Stimulated activated CD8-positive, alpha-beta memory T cell treated with anti-CD3 and anti-CD28 coated beads, Interleukin-15, amount 100 ng/mL, for 24 hours (primary cell): ENCODE data around the gene THRA.

ENCODE experiments used
- DNase-seq: peaks from one replicate; pipeline ENCODE4 v3.0.0-alpha.2; 2020; ENCODE audit warnings: low read depth

The THRA gene

GRCh38 chr17:40064971-40065768 is 2.4 kb downstream of the THRA start:
- DNase-seq = no peak

DNA sequence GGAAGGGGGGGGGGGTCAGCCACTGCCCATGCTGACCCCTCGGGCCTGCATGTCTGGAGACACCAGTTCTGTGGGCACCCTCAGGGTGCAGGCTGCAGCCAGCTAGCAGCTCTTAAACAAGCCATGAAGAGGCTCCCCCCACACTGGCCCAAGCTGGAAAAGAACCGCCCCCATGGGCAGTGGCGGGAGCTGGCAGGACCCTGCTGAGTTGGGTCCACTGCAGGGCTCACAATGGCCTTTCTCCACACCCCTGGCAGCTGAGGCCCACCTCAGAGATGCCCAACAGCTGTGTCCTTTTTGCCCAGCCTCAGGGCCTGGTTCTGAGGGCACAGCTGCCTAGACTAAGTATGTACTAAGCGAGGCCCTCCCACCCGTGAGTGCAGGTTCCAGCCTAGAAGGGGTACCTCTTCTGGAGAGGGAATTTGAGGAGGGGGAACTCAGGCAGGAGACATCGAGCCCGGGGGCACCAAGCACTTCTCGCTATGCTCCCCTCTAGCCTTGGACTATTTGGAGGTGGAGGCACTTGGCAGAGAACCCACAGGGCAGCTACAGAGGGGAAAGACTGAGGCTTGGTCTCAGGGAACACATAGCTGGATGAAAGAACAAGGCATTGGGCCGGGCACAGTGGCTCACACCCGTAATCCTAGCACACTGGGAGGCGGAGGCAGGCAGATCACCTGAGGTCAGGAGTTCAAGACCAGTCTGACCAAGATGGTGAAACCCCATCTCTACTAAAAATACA is 3.2 kb downstream of the THRA start:
- DNase-seq = no peak

DNA sequence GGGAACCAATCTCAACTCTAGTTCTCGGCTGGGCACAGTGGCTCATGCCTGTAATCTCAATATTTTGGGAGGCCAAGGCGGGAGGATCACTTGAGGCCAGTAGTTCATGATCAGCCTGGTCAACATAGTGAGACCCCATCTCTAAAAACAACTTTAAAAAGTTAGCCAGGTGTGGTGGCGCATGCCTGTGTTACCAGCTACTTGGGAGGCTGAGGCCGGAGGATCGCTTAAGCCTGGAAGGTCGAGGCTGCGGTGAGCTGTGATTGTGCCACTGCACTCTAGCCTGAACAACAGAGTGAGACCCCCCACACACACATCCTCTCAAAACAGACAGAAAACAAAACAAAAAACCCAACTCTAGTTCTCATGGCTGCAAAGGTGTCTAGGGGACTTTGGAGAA is 4.9 kb downstream of the THRA start:
- DNase-seq = no peak

GRCh38 chr17:40068129-40068581 is 5.4 kb downstream of the THRA start:
- no peak for DNase-seq

DNA sequence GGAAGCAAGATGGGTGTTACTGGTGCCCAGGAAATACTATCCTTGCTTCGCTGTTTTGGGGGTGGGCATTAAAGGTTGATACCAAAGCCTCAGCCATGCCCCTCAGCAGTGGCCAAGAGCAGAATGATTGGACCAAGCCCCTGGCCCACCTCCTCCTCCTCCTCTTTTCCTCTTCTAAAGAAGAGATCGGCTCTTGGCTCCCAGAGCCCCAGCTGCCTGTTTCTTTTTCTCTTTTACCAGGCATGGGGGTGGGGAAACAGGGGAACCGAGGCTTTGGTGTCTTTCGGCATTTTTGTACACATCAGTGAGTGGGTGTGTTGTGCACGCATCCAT is 5.8 kb downstream of the THRA start:
- DNase-seq = no peak

- DNase-seq = peak; percentile 50
Measured at GRCh38 chr17:40068917-40069750, 6.4 kb downstream of the THRA start.

DNA sequence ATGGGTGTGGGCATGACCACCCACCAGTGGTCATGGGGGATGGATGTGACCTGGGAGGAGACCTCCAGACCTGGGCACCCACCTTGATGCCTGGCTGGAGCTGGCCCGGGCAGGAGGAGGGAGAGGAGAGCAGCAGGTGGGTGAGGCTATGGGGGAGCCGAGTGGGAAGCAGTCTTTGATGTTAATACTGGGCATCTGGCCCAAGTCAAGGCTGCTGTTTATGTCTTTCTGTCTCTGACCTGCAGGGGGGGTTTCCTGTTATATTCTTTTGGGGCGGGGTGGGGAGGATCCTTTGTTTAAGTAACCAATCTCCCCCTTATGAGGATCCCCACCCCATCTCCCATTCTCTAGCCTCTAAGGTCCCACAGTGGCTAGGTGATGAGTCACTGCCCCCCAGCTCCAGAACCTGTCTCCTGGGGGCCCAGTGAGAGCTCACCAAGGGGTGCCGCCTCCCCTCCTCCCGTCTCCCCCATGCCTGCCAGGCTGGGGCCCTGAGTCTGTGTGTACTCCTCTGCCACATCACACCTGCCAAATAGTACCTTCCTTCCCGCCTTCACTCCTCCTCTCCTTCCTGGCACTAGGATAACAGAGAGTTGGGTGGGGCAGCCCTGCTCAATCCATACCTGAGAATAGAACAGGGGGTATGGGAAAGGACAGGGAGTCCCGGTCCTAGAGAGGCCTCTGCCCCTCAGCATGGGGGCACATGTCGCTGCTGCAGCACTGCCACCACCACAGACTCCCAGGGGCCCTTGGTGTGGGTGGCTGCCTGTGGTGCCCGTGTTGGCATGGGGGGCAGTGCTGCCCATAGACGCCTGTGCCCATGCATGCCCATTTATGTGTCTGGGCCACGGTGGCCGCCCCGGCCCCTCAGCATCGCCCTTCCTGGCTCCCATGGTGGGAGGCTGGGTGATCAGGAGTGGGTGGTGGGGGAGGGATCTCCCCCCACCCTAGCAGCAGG is 7.3 kb downstream of the THRA start:
- no peak for DNase-seq

DNA sequence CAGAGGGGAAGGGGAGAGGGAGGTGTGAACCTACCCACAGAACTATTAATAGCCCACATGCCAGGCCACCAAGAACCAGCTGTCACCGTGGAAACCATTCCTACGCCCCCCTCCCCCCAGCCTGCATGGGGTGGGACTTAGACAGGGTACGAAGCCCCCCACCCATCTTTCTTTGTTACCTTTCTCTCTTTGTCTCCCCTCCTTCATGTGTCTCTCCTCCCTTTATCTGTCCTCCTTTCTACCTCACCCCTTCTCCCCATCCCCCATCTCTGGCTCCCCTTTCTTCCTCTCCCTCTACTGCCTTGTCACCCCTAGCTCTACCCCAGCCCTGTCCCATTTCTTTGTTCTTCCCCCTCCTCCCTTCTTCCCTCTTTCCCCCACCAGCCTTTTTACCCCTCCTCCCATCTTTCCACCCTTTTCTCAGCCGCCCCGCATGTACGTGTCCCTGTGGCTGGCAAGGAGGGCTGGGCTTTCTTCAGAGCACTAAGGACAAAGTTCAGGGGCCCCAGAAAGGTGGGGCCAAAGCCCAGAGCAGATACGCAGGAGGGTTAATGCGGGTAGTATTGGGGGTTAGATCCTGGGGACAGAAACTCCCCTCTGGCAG is 8.0 kb downstream of the THRA start:
- DNase-seq = no peak

DNA sequence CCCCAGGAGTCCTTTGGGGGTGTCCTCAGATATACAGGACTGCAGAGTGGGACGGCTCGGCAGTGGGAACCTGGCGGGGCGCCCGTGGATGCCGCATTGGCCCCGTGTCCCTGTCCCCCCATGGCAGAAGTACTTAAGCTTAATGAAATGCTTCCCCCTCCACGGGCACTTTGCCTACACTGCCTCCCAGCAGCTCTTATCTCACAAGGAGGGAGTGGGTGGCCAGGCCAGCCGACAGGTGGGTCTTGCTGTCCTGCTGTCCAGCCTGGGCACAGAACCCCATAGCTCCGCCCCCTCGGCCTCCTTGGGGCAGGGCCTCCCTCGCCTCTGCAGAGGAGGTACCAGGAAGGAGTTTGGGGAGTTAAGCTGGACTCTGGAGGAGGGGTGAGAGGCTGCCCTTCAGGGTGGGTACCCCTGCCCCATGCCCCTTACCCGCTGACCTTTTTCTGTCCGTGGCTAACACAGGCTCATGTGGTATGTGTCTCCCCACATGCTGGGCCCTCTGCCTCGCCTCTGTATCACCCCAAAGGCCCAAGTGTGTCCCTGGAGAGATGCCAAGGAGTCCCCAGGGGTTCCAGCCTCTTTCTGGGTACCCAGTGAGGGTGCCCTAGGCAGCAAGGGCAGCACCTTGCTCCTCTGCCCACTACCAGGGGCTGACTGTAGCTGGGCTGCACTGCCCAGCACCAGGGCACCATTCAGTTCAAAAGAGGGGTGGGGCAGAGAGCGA is 8.7 kb downstream of the THRA start:
- DNase-seq = no peak

DNA sequence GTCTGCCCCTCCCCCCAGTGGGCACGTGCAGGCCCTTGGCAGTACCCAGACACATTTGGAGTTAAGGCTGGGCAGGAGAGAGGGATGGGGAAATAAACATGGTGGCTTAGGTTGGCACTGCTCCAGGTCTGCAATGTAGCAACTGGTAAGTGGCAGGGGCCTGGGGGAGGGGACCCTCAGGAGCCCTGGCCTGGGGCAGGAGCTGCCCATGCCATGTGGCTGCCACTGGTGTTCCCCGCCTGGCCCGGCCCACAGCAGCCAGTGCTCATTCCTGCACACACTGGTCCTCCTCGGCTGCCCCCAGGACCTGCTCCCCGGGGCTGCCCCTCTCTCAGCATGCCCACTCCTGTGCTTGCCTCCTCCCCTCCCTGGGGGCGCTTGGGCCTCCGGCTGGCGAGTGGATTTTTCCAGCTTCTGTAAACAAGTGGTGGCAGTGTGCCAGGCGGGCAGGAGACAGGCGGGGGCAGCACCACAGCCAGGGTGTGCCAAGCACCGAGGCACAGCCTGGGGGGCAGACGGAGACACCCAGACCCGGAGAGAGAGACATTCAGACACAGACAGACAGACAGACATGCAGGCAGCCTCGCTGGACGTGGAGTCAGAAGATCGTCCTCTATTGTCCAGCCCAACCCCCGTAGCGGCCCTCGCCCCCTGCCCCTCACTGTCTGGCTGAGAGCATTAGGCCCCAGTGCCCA is 9.4 kb downstream of the THRA start:
- no peak for DNase-seq

- no peak for DNase-seq
Measured at GRCh38 chr17:40072735-40073346, 10.1 kb downstream of the THRA start.

- DNase-seq = no peak
Measured at GRCh38 chr17:40073454-40074174, 10.8 kb downstream of the THRA start.

GRCh38 chr17:40074175-40074512 is 11.4 kb downstream of the THRA start:
- no peak for DNase-seq

DNA sequence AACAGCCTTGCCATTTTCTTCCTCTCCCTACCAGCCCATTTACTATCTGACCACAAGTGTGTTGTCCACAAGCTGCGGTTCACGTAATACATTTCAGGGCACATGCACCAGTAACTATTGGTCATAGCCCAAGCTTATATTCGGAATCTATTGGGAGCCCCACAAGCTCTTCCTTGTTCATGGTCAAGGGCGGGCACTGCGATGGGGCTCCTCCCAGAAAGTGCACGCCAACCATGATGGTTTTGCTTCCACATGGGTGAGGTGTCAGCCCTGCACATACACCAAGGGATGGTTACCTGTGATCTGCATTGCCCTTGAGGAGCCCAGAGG is 12.1 kb downstream of the THRA start:
- DNase-seq = no peak

GRCh38 chr17:40075201-40075941 is 12.6 kb downstream of the THRA start:
- peak; percentile 50 for DNase-seq

- DNase-seq = no peak
Measured at GRCh38 chr17:40075942-40076498, 13.3 kb downstream of the THRA start.

DNA sequence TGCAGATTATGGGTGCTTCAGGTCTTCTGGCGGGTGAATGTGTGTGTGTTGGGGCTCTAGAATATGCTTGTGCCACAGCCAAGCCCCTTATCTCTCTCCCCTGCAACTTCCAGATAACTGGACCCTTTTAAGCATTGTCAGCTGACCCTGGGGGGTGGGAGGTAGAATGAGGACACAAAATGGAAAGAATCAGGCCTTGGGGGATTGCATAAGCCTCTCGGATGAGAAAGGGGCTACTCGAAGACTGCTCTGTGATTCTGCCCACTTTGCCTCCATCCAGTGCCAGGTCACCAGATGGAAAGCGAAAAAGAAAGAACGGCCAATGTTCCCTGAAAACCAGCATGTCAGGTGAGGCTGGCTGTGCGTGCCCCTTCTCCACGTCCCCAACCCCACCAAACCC is 13.8 kb downstream of the THRA start:
- DNase-seq = no peak

- no peak for DNase-seq
Measured at GRCh38 chr17:40079545-40079944, 16.8 kb downstream of the THRA start.
